NB4 (cell line): ENCODE measurements around the gene SPHK1.

Experiments used
- CTCF ChIP-seq: IDR thresholded peaks from one replicate; pipeline ENCODE4 v1.5.1; 2012; ENCODE audit warnings: low read depth, low read length
- POLR2A ChIP-seq: IDR thresholded peaks from 2 replicates; pipeline ENCODE4 v1.6.1; 2011; ENCODE audit warnings: mild to moderate bottlenecking; ENCODE audit not compliant: insufficient read length; ENCODE audit errors: extremely low read depth

GRCh38 chr17:76382351-76382802 is 2.0 kb upstream of the SPHK1 start:
- TF ChIP-seq CTCF (no peak), POLR2A (no peak)
